Right lobe of liver (tissue), 6 donors: ENCODE measurements around the gene RMRP. TPM values are rescaled to one million over a fixed set of nuclear protein-coding genes. Genes with fewer than 3 reads are reported as not detected.
A peak's percentile ranks its signal among the peaks of the same experiment; 100 is the strongest.

Source experiments
- ATAC-seq, 4 donors: fragments of 200-7000 bp; cut with Tn5 transposase; one replicate each; pipeline ENCODE4 v1.9.1; 2020; ENCODE audit warnings: mild to moderate bottlenecking in 4 of 4, moderate library complexity in 4 of 4
- DNase-seq, 3 donors: peaks; one replicate each; pipeline ENCODE4 v3.0.0-alpha.2; 2020
- H3K27ac ChIP-seq, 3 donors: fragments of 200-600 bp; one replicate each; pipeline ENCODE4 v1.8.0; 2022
- H3K27me3 ChIP-seq, 2 donors: fragments of 200-600 bp; one replicate each; pipeline ENCODE4 v1.8.0; 2022
- H3K36me3 ChIP-seq, 4 donors: fragments of 200-600 bp; sonication (generic) in 1 of 4; one replicate each; pipeline versions ENCODE4 v1.5.1 to v1.8.0; 2017 to 2022; ENCODE audit warnings: control low read depth in 1 of 4
- H3K4me1 ChIP-seq, 4 donors: fragments of 200-600 bp; sonication (generic) in 1 of 4; one replicate each; pipeline versions ENCODE4 v1.5.1 to v1.8.0; 2017 to 2022; ENCODE audit warnings: control low read depth in 1 of 4
- H3K4me3 ChIP-seq, 3 donors: fragments of 200-600 bp; one replicate each; pipeline ENCODE4 v1.8.0; 2022
- H3K9me3 ChIP-seq, 4 donors: fragments of 200-600 bp; sonication (generic) in 1 of 4; one replicate each; pipeline versions ENCODE4 v1.5.1 to v1.8.0; 2017 to 2022; ENCODE audit warnings: control low read depth in 1 of 4
- CTCF ChIP-seq, 4 donors: fragments of 200-600 bp in 3 of 4; fragments of 450-650 bp in 1 of 4; IDR thresholded peaks; one replicate each; pipeline versions ENCODE4 v1.5.1 to v1.8.0; 2016 to 2022; ENCODE audit warnings: antibody characterized with exemption in 4 of 4, mild to moderate bottlenecking in 2 of 4
- POLR2A ChIP-seq: fragments of 450-650 bp; IDR thresholded peaks from one replicate; pipeline ENCODE4 v1.6.1; 2017; ENCODE audit warnings: antibody characterized with exemption, mild to moderate bottlenecking
- WGBS: methylation state at CpG from one replicate; pipeline ENCODE4 v1.1.6; 2018; ENCODE audit warnings: low coverage, low lambda C conversion rate; ENCODE audit not compliant: insufficient coverage; ENCODE audit errors: missing lambda C conversion rate; 5-methylcytosine and 5-hydroxymethylcytosine counted together
- intact Hi-C, 2 donors: fragments of 100-400 bp; cut with DNase I; formaldehyde crosslinking; loops; one replicate each; pipeline versions ENCODE4 v1.11.2 to v1.14.1; 2022
- long read RNA-seq: library from polyadenylated mRNA; unstranded; transcript quantifications from one replicate; pipeline ENCODE4 v2.0.0, GENCODE V29; 2019
- total RNA-seq, 6 experiments: library from RNA; depleted of rRNA in 2 of 6; stranded (reverse); fragments of >200 nt in 2 of 6; fragmentation: NEBNext Ultra II Directional in 3 of 6; extraction: Animal tissue kit (Norgen Biotek cat#: 25700) in 3 of 6; gene quantifications; one replicate each; pipeline versions ENCODE4 v1.1.0 to v1.2.4, GENCODE V29; 2016 to 2023
- donor health status: DM: no; HTN: yes; CAD: no.
- donor health status: DM: no; HTN: no; CAD: no.
- donor health status: DM: no; HTN: no; CAD: no.
- donor health status: DM: no; HTN: yes; CAD: no.
- donor health status: DM: no; HTN: yes; CAD: no.

The RMRP gene
- over 10,000 TPM in 2 of 6 experiments, 1,000 to 10,000 TPM in 4; 1,534 to 17,791 (median 6,650) TPM for total RNA-seq
- long read RNA-seq, result 0 reads

DNA sequence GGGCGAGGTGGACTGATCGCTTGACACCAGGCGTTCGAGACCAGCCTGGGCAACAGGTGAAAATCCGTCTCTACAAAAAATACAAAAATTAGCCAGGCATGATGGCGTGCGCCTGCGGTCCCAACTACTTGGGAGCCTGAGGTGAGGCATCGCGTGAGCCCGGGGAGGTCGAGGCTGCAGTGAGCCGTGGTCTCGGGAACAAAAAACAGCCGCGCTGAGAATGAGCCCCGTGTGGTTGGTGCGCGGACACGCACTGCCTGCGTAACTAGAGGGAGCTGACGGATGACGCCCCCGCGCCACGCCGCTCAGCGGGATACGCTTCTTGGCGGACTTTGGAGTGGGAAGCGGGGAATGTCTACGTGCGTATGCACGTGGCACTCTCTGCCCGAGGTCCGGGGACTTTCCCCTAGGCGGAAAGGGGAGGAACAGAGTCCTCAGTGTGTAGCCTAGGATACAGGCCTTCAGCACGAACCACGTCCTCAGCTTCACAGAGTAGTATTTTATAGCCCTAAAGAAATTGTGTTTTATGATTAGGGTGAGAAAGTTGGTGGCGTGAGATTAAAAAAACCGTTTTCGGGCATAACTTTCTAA, at the start of gene RMRP:
Gene RMRP (minus strand): TSS at position 474 of the 591 bp plus-strand sequence.
- H3K4me1 ChIP-seq, result peaks cover 0 to 23% (median 3%) of the 10 kb centered on the region in 4 donors
- 0% methylated on average over 25 of the region's 42 CpGs for WGBS
- no peaks in the 10 kb centered on the region for H3K36me3 ChIP-seq
- H3K4me3 ChIP-seq, result peak within 1 kb of the TSS; percentile 85 to 90 (median 87)
- no peaks in the 10 kb centered on the region for H3K9me3 ChIP-seq
- no peaks in the 10 kb centered on the region for H3K27me3 ChIP-seq
- H3K27ac ChIP-seq, result peak within 1 kb of the TSS; percentile 92 to 96 (median 95)
- intact Hi-C loops, result no loop called here
- DNase-seq (peak; percentile 98 to 99 (median 99)), ATAC-seq (peak; percentile 89 to 96 (median 94))
- TF ChIP-seq CTCF (IDR thresholded peaks at IDR 0.05) (peak; percentile 16 to 51 (median 34)), POLR2A (peak; percentile 80)

DNA sequence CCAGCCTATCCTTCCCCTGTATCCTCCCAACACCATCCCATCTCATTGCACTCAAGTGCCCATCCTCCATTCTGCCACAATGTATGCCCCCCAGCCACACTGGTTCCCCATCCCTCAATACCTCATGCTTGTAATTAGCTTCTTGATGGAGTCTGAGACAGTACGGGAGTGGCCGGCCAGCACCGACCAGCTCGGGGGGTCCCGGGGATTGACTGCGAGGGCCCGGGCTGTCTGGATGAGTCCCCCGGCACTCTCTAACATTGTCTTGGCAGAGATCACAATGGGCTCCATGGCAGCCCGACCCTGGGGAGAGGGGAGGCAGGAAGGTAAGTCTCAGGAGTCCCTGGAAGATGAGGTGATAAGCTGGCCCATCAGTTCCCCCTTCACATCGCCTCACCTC, 49.1 kb upstream of the RMRP start:
- WGBS, result 83% methylated on average over 3 of the region's 10 CpGs
- Histone ChIP-seq H3K27ac (no peak overlapping the region), H3K4me3 (no peak overlapping the region), H3K27me3 (no peaks in the 10 kb centered on the region), H3K4me1 (no peaks in the 10 kb centered on the region), H3K36me3 (peaks cover 49 to 98% (median 73%) of the 10 kb centered on the region in 4 donors), H3K9me3 (no peaks in the 10 kb centered on the region)
- intact Hi-C loops, result no loop called here
- TF ChIP-seq CTCF (IDR thresholded peaks at IDR 0.05), result no peak
- no peak for TF ChIP-seq POLR2A
- no peak for ATAC-seq
- DNase-seq, result no peak

DNA sequence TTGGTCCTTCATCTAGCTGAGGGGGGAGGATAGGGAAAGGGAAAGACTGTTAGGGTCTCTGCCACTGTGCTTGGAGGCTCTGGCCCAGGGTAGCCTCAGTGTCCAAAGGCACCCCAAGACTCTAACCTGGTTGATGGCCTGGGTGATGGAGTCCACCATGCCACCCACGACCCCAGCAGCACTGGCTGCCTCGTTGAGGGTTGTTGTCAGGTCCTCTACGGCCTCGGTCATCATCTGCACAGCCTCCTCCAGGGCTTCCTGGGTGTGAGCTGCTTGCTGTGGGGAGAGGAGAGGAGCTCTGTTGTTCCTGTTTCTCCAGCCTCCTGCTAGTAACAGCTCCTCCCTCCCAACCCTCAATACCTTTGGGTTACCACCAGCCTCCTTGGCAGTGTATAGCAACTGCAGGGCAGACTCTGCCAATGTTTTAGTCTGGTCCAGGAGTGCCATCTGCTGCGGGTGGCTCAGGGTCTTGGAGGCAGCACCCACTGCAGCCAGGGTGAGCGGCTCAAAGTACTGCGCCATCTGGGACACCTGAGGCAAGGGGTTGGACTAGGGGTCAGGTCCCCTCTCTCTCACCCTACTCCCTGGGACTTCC, 48.1 kb upstream of the RMRP start:
- DNase-seq (no peak), ATAC-seq (no peak)
- intact Hi-C loops, result no loop called here
- Histone ChIP-seq H3K9me3 (no peaks in the 10 kb centered on the region), H3K36me3 (peaks cover 52 to 98% (median 75%) of the 10 kb centered on the region in 4 donors), H3K4me1 (no peaks in the 10 kb centered on the region), H3K27ac (no peak overlapping the region), H3K27me3 (no peaks in the 10 kb centered on the region), H3K4me3 (no peak overlapping the region)
- no CpG with 5 or more reads among the region's 7 CpGs for WGBS
- TF ChIP-seq POLR2A (no peak), CTCF (IDR thresholded peaks at IDR 0.05) (no peak)

DNA sequence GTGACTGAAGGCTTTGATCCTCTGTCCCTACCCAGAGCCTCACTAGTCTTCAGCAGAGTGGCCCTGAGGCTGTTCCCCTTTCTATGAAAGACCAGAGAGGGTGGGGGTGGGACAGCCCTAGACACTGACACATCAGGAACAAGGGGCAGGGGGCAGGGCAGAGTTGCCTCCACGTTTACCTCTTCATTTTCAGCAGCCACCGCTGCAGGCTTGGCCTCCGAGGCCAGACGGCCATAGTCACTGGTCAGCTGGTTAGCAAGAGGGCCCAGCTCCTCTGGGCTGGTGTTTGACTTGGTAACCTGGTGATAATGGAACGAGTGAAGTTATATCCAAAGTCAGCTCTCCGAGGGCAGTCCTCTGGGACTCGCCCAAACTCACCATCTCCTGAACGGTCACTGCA, 47.6 kb upstream of the RMRP start:
- Histone ChIP-seq H3K9me3 (no peaks in the 10 kb centered on the region), H3K4me1 (no peaks in the 10 kb centered on the region), H3K36me3 (peaks cover 55 to 98% (median 75%) of the 10 kb centered on the region in 4 donors), H3K4me3 (no peak overlapping the region), H3K27ac (no peak overlapping the region), H3K27me3 (no peaks in the 10 kb centered on the region)
- WGBS, result no CpG with 5 or more reads among the region's 8 CpGs
- ATAC-seq (peak in 1 of 4 donors; percentile 8), DNase-seq (no peak)
- no peak for TF ChIP-seq POLR2A
- intact Hi-C loops, result no loop called here
